NCI-H2107 treated with DMSO at 0.1 percent for 48 hours (cell line): ENCODE data around the gene TK2.
"Not testable (repeated sequence)": the region's sequence is repeated elsewhere in the genome, so short reads cannot be mapped to it uniquely, and the experiment has no call there.

Experiments used
- DNase-seq: peaks from one replicate; lab custom pipeline; 2025; ENCODE audit not compliant: unreplicated experiment; lab: John Stamatoyannopoulos, UW

The TK2 gene

GRCh38 chr16:66521252-66521713 lies 28.6 kb downstream of the TK2 start:
- DNase-seq: no peak

- DNase-seq: no peak
Measured at GRCh38 chr16:66520406-66521170, 29.3 kb downstream of the TK2 start.

GRCh38 chr16:66519482-66520373 lies 30.2 kb downstream of the TK2 start:
- no peak for DNase-seq

- no peak for DNase-seq
Measured at GRCh38 chr16:66517586-66518263, 32.2 kb downstream of the TK2 start.

GRCh38 chr16:66516808-66517585 lies 32.9 kb downstream of the TK2 start:
- DNase-seq: no peak

GRCh38 chr16:66516509-66516807 lies 33.5 kb downstream of the TK2 start:
- no peak for DNase-seq

GRCh38 chr16:66515596-66516508 lies 34.1 kb downstream of the TK2 start:
- DNase-seq: no peak

- DNase-seq: not testable (repeated sequence)
Measured at GRCh38 chr16:66514980-66515595, 34.8 kb downstream of the TK2 start.

- not testable (repeated sequence) for DNase-seq
Measured at GRCh38 chr16:66514391-66514790, 35.5 kb downstream of the TK2 start.

GRCh38 chr16:66513111-66513723 lies 36.7 kb downstream of the TK2 start:
- no peak for DNase-seq

- DNase-seq: no peak
Measured at GRCh38 chr16:66512272-66513110, 37.4 kb downstream of the TK2 start.

GRCh38 chr16:66511602-66512271 lies 38.2 kb downstream of the TK2 start:
- no peak for DNase-seq

GRCh38 chr16:66510711-66511601 lies 39.0 kb downstream of the TK2 start:
- DNase-seq: no peak

- DNase-seq: no peak
Measured at GRCh38 chr16:66510298-66510697, 39.6 kb downstream of the TK2 start.

- no peak for DNase-seq
Measured at GRCh38 chr16:66509576-66509975, 40.3 kb downstream of the TK2 start.

- DNase-seq: no peak
Measured at GRCh38 chr16:66508914-66509496, 40.9 kb downstream of the TK2 start.
